ENCODE data around the gene MYOF.

DNA sequence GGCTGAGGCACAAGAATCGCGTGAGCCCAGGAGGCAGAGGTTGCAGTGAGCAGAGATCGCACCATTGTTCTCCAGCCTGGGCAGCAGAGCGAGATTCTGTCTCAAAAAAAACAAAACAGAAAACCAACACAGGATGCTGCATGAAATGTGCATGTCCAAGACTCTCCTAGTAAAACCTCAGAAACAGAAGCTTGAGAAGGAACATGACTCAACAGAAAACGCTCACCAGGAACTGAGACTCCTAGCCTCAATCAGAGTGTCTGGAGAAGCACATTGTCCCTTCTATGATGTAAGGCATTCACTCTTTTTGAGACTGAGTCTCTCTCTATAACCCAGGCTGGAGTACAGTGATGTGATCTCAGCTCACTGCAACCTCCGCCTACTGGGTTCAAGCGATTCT lies 168.3 kb downstream of the MYOF start:
- TF ChIP-seq CTCF (IDR thresholded peaks at IDR 0.05) = no peak
- TF ChIP-seq, protein P1, sequence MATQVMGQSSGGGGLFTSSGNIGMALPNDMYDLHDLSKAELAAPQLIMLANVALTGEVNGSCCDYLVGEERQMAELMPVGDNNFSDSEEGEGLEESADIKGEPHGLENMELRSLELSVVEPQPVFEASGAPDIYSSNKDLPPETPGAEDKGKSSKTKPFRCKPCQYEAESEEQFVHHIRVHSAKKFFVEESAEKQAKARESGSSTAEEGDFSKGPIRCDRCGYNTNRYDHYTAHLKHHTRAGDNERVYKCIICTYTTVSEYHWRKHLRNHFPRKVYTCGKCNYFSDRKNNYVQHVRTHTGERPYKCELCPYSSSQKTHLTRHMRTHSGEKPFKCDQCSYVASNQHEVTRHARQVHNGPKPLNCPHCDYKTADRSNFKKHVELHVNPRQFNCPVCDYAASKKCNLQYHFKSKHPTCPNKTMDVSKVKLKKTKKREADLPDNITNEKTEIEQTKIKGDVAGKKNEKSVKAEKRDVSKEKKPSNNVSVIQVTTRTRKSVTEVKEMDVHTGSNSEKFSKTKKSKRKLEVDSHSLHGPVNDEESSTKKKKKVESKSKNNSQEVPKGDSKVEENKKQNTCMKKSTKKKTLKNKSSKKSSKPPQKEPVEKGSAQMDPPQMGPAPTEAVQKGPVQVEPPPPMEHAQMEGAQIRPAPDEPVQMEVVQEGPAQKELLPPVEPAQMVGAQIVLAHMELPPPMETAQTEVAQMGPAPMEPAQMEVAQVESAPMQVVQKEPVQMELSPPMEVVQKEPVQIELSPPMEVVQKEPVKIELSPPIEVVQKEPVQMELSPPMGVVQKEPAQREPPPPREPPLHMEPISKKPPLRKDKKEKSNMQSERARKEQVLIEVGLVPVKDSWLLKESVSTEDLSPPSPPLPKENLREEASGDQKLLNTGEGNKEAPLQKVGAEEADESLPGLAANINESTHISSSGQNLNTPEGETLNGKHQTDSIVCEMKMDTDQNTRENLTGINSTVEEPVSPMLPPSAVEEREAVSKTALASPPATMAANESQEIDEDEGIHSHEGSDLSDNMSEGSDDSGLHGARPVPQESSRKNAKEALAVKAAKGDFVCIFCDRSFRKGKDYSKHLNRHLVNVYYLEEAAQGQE (IDR thresholded peaks at IDR 0.05; ENCODE audit: insufficient read depth in 1 of 2, low read depth in 2 of 2, low read length in 1 of 2) = no peak
- no peak for TF ChIP-seq SIN3A (IDR thresholded peaks at IDR 0.05; ENCODE audit: borderline replicate concordance, insufficient read depth, low read depth, low read length)
- TF ChIP-seq TCF7L2 (IDR thresholded peaks at IDR 0.05; ENCODE audit: low read depth, low read length) = no peak
- no peak for TF ChIP-seq POLR2AphosphoS5 (IDR thresholded peaks at IDR 0.05; ENCODE audit: low read depth, low read length)
